ENCODE data around the gene STXBP2.

DNA sequence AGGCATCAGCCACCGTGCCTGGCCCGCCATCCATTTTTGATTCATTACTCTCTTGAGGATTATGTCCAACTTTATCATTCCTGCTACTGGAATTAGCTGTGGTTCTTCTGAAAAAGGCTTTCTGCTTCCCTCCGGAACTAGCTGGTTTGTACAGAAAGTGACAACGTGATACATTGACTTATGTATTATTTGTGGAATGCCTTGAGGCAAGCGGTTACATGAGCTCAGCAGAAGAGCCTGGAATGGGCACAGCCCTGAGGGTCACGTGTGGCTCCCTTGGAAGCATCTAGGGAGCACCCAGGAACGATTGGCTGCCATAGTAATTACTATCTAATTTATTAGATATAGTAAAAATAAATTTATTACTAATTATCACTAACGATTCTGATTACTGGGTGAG is 17.5 kb downstream of the STXBP2 start:
- TF ChIP-seq, protein P1, sequence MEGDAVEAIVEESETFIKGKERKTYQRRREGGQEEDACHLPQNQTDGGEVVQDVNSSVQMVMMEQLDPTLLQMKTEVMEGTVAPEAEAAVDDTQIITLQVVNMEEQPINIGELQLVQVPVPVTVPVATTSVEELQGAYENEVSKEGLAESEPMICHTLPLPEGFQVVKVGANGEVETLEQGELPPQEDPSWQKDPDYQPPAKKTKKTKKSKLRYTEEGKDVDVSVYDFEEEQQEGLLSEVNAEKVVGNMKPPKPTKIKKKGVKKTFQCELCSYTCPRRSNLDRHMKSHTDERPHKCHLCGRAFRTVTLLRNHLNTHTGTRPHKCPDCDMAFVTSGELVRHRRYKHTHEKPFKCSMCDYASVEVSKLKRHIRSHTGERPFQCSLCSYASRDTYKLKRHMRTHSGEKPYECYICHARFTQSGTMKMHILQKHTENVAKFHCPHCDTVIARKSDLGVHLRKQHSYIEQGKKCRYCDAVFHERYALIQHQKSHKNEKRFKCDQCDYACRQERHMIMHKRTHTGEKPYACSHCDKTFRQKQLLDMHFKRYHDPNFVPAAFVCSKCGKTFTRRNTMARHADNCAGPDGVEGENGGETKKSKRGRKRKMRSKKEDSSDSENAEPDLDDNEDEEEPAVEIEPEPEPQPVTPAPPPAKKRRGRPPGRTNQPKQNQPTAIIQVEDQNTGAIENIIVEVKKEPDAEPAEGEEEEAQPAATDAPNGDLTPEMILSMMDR (conservative IDR thresholded peaks at IDR 0.05; ENCODE audit: low read depth, low read length), result no peak
- no peak for TF ChIP-seq EZH2 (IDR thresholded peaks at IDR 0.05; ENCODE audit: low read length, unreplicated experiment)
- TF ChIP-seq EZH2phosphoT487 (IDR thresholded peaks at IDR 0.05; ENCODE audit: borderline replicate concordance, low read length), result no peak

Measured in PC-3 (cell line).